Trophoblast cell (in vitro differentiated cells and primary cell): Measurements from ENCODE around the gene THNSL1.

ENCODE experiments used
- DNase-seq, 2 donors: peaks; one replicate each; pipeline ENCODE4 v3.0.0-alpha.2; 2016
- H2AFZ ChIP-seq: 2 replicates; pipeline ENCODE4 v1.6.1; 2013; ENCODE audit warnings: low read length, moderate library complexity, mild to moderate bottlenecking; ENCODE audit not compliant: insufficient read depth, poor library complexity
- H2AK5ac ChIP-seq: 2 replicates; pipeline ENCODE4 v1.6.1; 2013; ENCODE audit warnings: mild to moderate bottlenecking, low read length
- H2BK120ac ChIP-seq: 2 replicates; pipeline ENCODE4 v1.6.1; 2013; ENCODE audit warnings: low read length, mild to moderate bottlenecking, moderate library complexity; ENCODE audit not compliant: insufficient read depth, poor library complexity
- H2BK12ac ChIP-seq: 2 replicates; pipeline ENCODE4 v1.6.1; 2013; ENCODE audit warnings: mild to moderate bottlenecking, low read length, moderate library complexity
- H2BK5ac ChIP-seq: 2 replicates; pipeline ENCODE4 v1.6.1; 2013; ENCODE audit warnings: low read length, low read depth, moderate library complexity, mild to moderate bottlenecking; ENCODE audit not compliant: poor library complexity
- H3K14ac ChIP-seq: 2 replicates; pipeline ENCODE4 v1.6.1; 2013; ENCODE audit warnings: mild to moderate bottlenecking, low read length
- H3K18ac ChIP-seq: 2 replicates; pipeline ENCODE4 v1.6.1; 2013; ENCODE audit warnings: mild to moderate bottlenecking, low read length
- H3K23ac ChIP-seq: 2 replicates; pipeline ENCODE4 v1.6.1; 2013; ENCODE audit warnings: low read length
- H3K27ac ChIP-seq: 2 replicates; pipeline ENCODE4 v1.5.1; 2013; ENCODE audit warnings: low read depth, mild to moderate bottlenecking, inconsistent platforms, low read length, moderate library complexity
- H3K27me3 ChIP-seq: 2 replicates; pipeline ENCODE4 v1.6.1; 2013; ENCODE audit warnings: inconsistent platforms, mild to moderate bottlenecking, low read length, moderate library complexity; ENCODE audit not compliant: insufficient read depth
- H3K36me3 ChIP-seq, 2 experiments: 1 replicate in 1 of 2; 2 replicates in 1 of 2; pipeline ENCODE4 v1.6.1; 2013; ENCODE audit warnings: low read length in 2 of 2, mild to moderate bottlenecking in 2 of 2, moderate library complexity in 1 of 2; ENCODE audit not compliant: insufficient read depth in 2 of 2, control insufficient read depth in 1 of 2
- H3K4ac ChIP-seq: 2 replicates; pipeline ENCODE4 v1.6.1; 2013; ENCODE audit warnings: low read depth, mild to moderate bottlenecking, low read length, moderate library complexity
- H3K4me1 ChIP-seq, 2 experiments: 1 replicate in 1 of 2; 2 replicates in 1 of 2; pipeline ENCODE4 v1.6.1; 2013; ENCODE audit warnings: low read length in 2 of 2, mild to moderate bottlenecking in 2 of 2, moderate library complexity in 1 of 2; ENCODE audit not compliant: insufficient read depth in 2 of 2, control insufficient read depth in 1 of 2
- H3K4me2 ChIP-seq: 2 replicates; pipeline ENCODE4 v1.6.1; 2013; ENCODE audit warnings: inconsistent platforms, mild to moderate bottlenecking, low read length, moderate library complexity
- H3K4me3 ChIP-seq: 2 replicates; pipeline ENCODE4 v1.5.1; 2013; ENCODE audit warnings: mild to moderate bottlenecking, low read depth, low read length, inconsistent platforms
- H3K79me1 ChIP-seq: one replicate; pipeline ENCODE4 v1.6.1; 2013; ENCODE audit warnings: low read length
- H3K79me2 ChIP-seq: 2 replicates; pipeline ENCODE4 v1.6.1; 2013; ENCODE audit warnings: low read length, mild to moderate bottlenecking; ENCODE audit not compliant: control insufficient read depth, insufficient read depth, poor library complexity
- H3K9ac ChIP-seq: 2 replicates; pipeline ENCODE4 v1.6.1; 2013; ENCODE audit warnings: mild to moderate bottlenecking, low read length
- H3K9me3 ChIP-seq: 2 replicates; pipeline ENCODE4 v1.6.1; 2013; ENCODE audit warnings: low read depth, mild to moderate bottlenecking, control low read depth, inconsistent platforms, low read length; ENCODE audit not compliant: insufficient read depth
- H4K12ac ChIP-seq: 2 replicates; pipeline ENCODE4 v1.6.1; 2013; ENCODE audit warnings: low read depth, mild to moderate bottlenecking, low read length, moderate library complexity
- H4K8ac ChIP-seq: 2 replicates; pipeline ENCODE4 v1.6.1; 2013; ENCODE audit warnings: low read depth, mild to moderate bottlenecking, low read length, moderate library complexity
- H4K91ac ChIP-seq: one replicate; pipeline ENCODE4 v1.6.1; 2013; ENCODE audit warnings: low read depth, mild to moderate bottlenecking, low read length, moderate library complexity
- WGBS: extraction: QIAGEN DNeasy Blood & Tissue Kit; methylation state at CpG from one replicate; pipeline ENCODE4 v1.1.7; 2013; ENCODE audit warnings: missing lambda C conversion rate; ENCODE audit not compliant: insufficient read length, insufficient coverage; ENCODE audit errors: extremely low coverage; 5-methylcytosine and 5-hydroxymethylcytosine counted together

The THNSL1 gene

DNA sequence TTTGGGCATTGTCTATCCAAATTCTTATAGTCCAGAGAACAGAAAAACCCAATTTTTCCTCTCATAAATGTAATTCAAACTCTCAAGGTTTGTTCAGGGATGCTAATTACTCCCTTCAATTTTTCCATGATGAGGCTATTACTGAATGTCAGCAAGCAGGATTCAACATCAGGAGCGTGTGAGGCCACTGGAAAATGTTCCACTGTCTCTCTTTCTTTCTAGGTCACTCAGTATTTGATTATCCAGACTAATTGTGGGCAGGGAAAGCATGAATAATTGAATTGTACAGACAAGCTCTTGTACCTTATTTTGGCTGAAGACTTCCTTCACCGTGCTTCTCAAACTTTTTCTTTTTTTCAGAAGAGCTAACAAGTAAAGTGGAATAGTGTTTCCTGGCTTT, 30.7 kb downstream of the THNSL1 start:
- Histone ChIP-seq H3K9ac (no peak overlapping the region), H3K36me3 (no peaks in the 10 kb centered on the region), H2AFZ (no peak overlapping the region), H2AK5ac (no peak overlapping the region), H3K4ac (no peak overlapping the region), H3K4me2 (no peak overlapping the region), H3K27ac (no peak overlapping the region), H3K23ac (no peak overlapping the region), H2BK5ac (no peak overlapping the region), H4K8ac (no peak overlapping the region), H3K79me1 (no peaks in the 10 kb centered on the region), H3K18ac (no peak overlapping the region), H3K4me1 (no peaks in the 10 kb centered on the region), H2BK120ac (no peak overlapping the region), H3K79me2 (no peaks in the 10 kb centered on the region), H2BK12ac (no peak overlapping the region), H4K12ac (no peak overlapping the region), H3K27me3 (no peaks in the 10 kb centered on the region), H4K91ac (no peak overlapping the region), H3K4me3 (no peak overlapping the region), H3K14ac (no peak overlapping the region), H3K9me3 (no peaks in the 10 kb centered on the region)
- WGBS, result no CpG with 5 or more reads among the region's 2 CpGs
- DNase-seq, result no peak

DNA sequence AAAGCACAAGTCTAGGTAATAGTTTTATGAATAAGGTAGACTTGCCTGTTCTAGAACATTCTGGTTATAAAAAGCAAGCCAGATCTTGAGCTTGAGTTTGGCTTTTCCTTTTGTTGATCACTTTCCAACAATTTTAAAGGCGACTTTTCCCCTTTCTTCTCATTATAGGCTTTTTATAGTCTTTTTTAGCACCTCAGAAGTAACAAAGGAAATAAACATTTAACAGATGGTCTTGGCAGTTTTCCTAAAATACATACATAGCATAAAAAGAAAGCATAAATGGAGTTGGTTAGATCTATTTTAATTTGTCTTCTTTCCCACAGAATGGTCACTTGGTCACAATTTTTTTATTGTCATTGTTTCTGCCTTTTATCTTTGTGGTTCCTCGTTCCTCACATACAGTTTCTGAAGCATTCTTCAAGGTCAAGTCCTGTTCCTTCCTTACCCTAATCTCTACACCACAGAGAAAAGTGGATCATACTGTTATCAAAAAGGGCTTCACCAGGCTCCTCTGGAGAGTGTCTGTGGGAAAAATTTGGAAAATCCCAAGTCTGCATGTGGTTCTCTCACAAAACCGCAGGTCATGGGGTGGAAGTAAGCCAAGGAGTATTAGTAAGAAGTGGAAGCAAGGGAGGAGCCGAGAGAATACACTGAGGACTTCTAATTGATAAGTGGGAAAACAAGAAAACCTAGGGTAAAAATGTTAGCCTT, 31.3 kb downstream of the THNSL1 start:
- H4K8ac ChIP-seq, result no peak overlapping the region
- no peaks in the 10 kb centered on the region for H3K4me1 ChIP-seq
- H3K79me2 ChIP-seq, result no peaks in the 10 kb centered on the region
- H3K18ac ChIP-seq, result no peak overlapping the region
- H3K14ac ChIP-seq, result no peak overlapping the region
- no peaks in the 10 kb centered on the region for H3K27me3 ChIP-seq
- DNase-seq, result no peak
- no peaks in the 10 kb centered on the region for H3K79me1 ChIP-seq
- no peaks in the 10 kb centered on the region for H3K9me3 ChIP-seq
- no peak overlapping the region for H3K9ac ChIP-seq
- H3K4ac ChIP-seq, result no peak overlapping the region
- no peak overlapping the region for H3K4me2 ChIP-seq
- H2AFZ ChIP-seq, result no peak overlapping the region
- no peak overlapping the region for H2BK120ac ChIP-seq
- no peak overlapping the region for H4K91ac ChIP-seq
- H3K4me3 ChIP-seq, result no peak overlapping the region
- no peak overlapping the region for H3K23ac ChIP-seq
- H3K36me3 ChIP-seq, result no peaks in the 10 kb centered on the region
- H4K12ac ChIP-seq, result no peak overlapping the region
- no peak overlapping the region for H3K27ac ChIP-seq
- H2BK5ac ChIP-seq, result no peak overlapping the region
- WGBS, result no CpG with 5 or more reads among the region's 4 CpGs
- H2AK5ac ChIP-seq, result no peak overlapping the region
- H2BK12ac ChIP-seq, result no peak overlapping the region

DNA sequence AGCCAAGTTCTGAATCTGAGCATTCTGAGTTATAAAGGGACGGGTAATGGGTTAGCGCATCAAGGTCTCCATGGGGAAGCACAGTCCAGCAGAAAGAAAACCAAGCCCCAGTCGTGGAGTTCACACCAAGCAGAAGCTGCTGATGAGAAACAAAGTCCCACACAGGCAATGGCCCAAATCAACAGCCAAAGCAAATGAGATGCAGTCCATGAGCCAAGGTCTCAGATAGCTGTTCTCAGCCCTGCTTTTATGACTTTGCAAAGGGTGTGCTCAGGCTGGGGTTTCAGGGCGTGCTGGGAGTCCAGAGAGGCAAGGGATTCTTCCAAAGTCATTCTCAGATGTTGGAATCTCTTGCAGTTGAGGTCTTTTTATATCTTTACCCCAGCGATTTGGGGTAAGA, 32.0 kb downstream of the THNSL1 start:
- H3K23ac ChIP-seq, result no peak overlapping the region
- no peak overlapping the region for H2AFZ ChIP-seq
- no peak overlapping the region for H4K8ac ChIP-seq
- no peak overlapping the region for H3K4me3 ChIP-seq
- DNase-seq, result no peak
- H3K79me2 ChIP-seq, result no peaks in the 10 kb centered on the region
- no peak overlapping the region for H4K12ac ChIP-seq
- H3K4me2 ChIP-seq, result no peak overlapping the region
- no peaks in the 10 kb centered on the region for H3K4me1 ChIP-seq
- H3K14ac ChIP-seq, result no peak overlapping the region
- H2BK120ac ChIP-seq, result no peak overlapping the region
- no peak overlapping the region for H2BK12ac ChIP-seq
- no peak overlapping the region for H2AK5ac ChIP-seq
- H3K27me3 ChIP-seq, result no peaks in the 10 kb centered on the region
- no peaks in the 10 kb centered on the region for H3K36me3 ChIP-seq
- no peak overlapping the region for H4K91ac ChIP-seq
- H3K4ac ChIP-seq, result no peak overlapping the region
- H3K18ac ChIP-seq, result no peak overlapping the region
- H3K27ac ChIP-seq, result no peak overlapping the region
- no peaks in the 10 kb centered on the region for H3K79me1 ChIP-seq
- H3K9ac ChIP-seq, result no peak overlapping the region
- no CpG with 5 or more reads among the region's 5 CpGs for WGBS
- no peak overlapping the region for H2BK5ac ChIP-seq
- no peaks in the 10 kb centered on the region for H3K9me3 ChIP-seq

DNA sequence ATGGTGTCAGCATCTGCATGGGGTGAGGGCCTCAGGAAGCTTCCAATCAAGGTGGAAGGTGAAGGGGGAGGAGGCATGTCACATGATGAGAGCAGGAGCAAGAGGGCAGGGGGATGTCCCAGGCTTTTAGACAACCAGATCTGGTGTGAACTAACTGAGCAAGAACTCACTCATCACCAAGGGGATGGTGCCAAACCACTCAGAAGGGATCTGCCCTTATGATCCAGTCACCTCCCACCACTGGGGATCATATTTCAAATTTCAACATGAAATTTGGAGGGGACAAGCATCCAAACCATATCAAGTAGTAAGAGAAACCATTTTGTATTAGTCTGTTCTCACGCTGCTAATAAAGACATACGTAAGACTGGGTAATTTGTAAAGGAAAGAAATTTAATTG, 33.6 kb downstream of the THNSL1 start:
- Histone ChIP-seq H3K9ac (no peak overlapping the region), H3K79me2 (no peaks in the 10 kb centered on the region)
- no CpG with 5 or more reads among the region's 2 CpGs for WGBS

More for the DNA sequence above, 33.6 kb downstream of the THNSL1 start:
- H3K79me1 ChIP-seq, result no peaks in the 10 kb centered on the region
- no peak overlapping the region for H3K4me2 ChIP-seq
- H3K36me3 ChIP-seq, result no peaks in the 10 kb centered on the region
- H3K18ac ChIP-seq, result no peak overlapping the region
- H4K8ac ChIP-seq, result no peak overlapping the region
- no peak for DNase-seq
- no peak overlapping the region for H2AFZ ChIP-seq
- no peak overlapping the region for H3K14ac ChIP-seq
- H3K9me3 ChIP-seq, result no peaks in the 10 kb centered on the region
- no peaks in the 10 kb centered on the region for H3K4me1 ChIP-seq
- H3K27me3 ChIP-seq, result no peaks in the 10 kb centered on the region
- no peak overlapping the region for H2BK12ac ChIP-seq
- H3K4ac ChIP-seq, result no peak overlapping the region
- no peak overlapping the region for H4K12ac ChIP-seq
- no peak overlapping the region for H3K4me3 ChIP-seq
- H3K23ac ChIP-seq, result no peak overlapping the region
- no peak overlapping the region for H3K27ac ChIP-seq
- H2AK5ac ChIP-seq, result no peak overlapping the region
- no peak overlapping the region for H4K91ac ChIP-seq
- no peak overlapping the region for H2BK5ac ChIP-seq
- no peak overlapping the region for H2BK120ac ChIP-seq
